UCSD-AML1 (cell line): ENCODE data around the gene BACH2.

Experiments used
- DNase-seq: peaks from one replicate; lab custom pipeline; 2025; ENCODE audit not compliant: unreplicated experiment; lab: John Stamatoyannopoulos, UW

The BACH2 gene

DNA sequence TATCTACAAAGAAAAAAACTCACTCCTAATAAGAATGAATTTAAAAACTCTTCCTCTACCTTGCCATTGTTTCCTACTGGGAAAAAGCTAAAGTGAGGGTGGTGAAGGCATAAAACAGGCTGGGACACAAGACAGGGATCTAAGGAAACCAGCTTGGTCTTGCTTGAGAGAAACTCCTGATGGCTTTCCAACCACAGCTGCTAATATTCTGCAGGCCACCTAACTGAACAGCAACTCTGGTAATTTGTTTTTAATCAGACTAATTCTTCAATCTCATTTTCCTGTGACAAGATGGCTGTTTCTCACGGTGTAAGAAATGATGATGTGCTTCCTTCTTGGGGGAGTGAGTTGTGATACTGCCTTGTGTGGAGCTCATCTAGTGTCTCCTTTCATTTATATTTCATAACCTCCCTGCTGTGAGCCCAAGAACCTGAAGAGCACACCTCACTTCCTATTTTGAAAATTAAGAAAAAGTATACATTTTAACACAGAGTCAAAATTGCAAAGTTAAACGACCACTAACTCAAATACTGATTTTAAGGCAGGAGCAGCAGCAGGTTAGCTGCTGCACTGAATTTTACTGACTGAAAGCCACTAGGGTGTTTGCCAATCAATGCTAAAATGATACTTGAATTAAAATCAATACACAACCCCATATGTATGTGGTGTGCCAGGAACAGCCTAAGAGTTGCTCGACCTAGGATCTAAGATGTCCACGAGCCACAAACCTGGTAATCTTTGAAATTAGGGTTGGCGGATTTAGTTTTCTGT lies 58.0 kb downstream of the BACH2 start:
- no peak for DNase-seq

- DNase-seq = no peak
Observed at GRCh38 chr6:90237350-90237990, 59.2 kb downstream of the BACH2 start.

GRCh38 chr6:90233994-90234393 lies 62.6 kb downstream of the BACH2 start:
- no peak for DNase-seq

- no peak for DNase-seq
Observed at GRCh38 chr6:90233213-90233612, 63.4 kb downstream of the BACH2 start.

GRCh38 chr6:90231798-90232197 lies 64.8 kb downstream of the BACH2 start:
- no peak for DNase-seq

GRCh38 chr6:90231308-90231707 lies 65.3 kb downstream of the BACH2 start:
- DNase-seq = no peak

GRCh38 chr6:90230548-90231215 lies 66.0 kb downstream of the BACH2 start:
- peak; percentile 24 for DNase-seq

- DNase-seq = no peak
Observed at GRCh38 chr6:90229331-90230010, 67.2 kb downstream of the BACH2 start.

DNA sequence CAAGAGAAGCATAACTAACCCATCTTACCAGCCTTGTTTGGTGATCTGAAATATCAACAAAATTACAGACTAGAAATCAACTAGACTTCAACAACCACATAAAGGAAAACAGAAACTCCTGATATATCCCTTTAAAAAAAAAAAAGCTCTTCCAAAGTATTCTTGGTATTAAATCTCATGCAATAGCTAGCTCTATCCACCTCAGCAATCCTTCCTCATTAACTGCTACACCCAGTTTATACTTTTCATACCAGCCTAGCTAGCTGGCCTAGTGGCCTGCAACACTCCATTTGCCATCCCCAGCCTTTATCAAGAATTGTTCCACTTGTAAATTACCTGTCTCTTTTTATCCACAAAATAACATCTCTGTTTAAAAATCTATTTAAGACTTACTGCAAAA lies 69.0 kb downstream of the BACH2 start:
- DNase-seq = no peak

GRCh38 chr6:90227213-90227612 lies 69.4 kb downstream of the BACH2 start:
- no peak for DNase-seq

GRCh38 chr6:90226257-90226656 lies 70.4 kb downstream of the BACH2 start:
- no peak for DNase-seq

GRCh38 chr6:90224196-90224595 lies 72.4 kb downstream of the BACH2 start:
- no peak for DNase-seq

DNA sequence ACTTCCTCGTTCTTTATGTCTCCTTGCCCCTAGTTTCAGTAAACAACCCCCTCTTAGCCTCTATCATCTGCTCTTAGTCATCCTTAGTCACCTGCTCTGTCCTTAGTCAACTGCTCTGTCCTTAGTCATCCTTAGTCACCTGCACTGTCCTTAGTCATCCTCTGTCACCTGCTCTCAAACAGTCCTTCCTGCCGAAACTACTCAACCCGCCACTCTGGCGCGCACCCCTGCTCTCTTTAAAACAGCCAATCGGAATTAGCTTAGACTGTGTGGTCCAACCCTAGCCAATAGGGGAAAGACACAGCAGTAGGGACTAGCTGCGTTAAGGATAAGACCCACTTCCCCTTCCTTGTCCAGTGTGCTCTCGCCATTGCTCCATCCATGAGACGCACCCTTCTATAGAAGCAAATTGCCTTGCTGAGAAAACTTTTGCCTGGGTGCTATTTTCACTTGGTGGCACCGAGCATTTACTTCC lies 73.9 kb downstream of the BACH2 start:
- DNase-seq = no peak

- DNase-seq = no peak
Observed at GRCh38 chr6:90222008-90222407, 74.6 kb downstream of the BACH2 start.

- no peak for DNase-seq
Observed at GRCh38 chr6:90221403-90221802, 75.2 kb downstream of the BACH2 start.

GRCh38 chr6:90220273-90220672 lies 76.4 kb downstream of the BACH2 start:
- DNase-seq = no peak

GRCh38 chr6:90219209-90219985 lies 77.2 kb downstream of the BACH2 start:
- no peak for DNase-seq

- no peak for DNase-seq
Observed at GRCh38 chr6:90218959-90219208, 77.8 kb downstream of the BACH2 start.

DNA sequence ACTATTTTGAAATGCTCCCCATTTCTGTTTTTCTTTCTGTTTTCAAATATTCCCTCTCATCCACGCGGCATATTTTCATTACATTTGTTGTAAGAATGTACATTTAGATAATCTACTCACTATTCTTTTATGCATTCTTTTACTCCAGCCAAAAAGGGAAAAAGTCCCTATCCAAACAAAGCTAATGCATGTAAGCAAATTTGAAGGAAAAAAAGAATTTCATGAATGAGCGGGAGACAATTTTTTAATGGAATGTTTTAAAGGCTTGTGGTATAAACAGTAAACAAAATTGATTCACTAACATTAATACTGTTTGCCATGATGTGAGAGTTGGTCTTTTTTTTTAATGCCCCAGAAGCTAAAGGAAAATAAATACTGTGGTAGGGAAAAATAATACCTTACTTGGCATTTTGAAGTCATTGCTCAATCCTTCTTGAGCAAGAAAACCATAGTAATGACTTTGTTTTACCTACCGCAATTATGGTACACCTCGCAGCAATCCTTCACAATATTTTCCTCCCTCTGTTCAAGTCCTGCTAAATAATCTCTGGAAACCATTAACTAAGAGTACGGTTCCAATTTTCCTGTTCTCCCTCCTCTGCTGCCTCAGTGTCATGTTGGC lies 79.0 kb downstream of the BACH2 start:
- no peak for DNase-seq
